ENCODE results near the gene TMEM101.
"Not testable (repeated sequence)": the region's sequence is repeated elsewhere in the genome, so short reads cannot be mapped to it uniquely, and the experiment has no call there.

The TMEM101 gene

GRCh38 chr17:44024853-44025252 lies 10.1 kb upstream of the TMEM101 start:
- FAIRE-seq (no peak), DNase-seq (ENCODE audit: insufficient read length, low spot score) (no peak)

- FAIRE-seq: no peak
These were observed 9.5 kb upstream of the TMEM101 start for GRCh38 chr17:44024271-44024663.

GRCh38 chr17:44023545-44024270 lies 8.9 kb upstream of the TMEM101 start:
- no peak for FAIRE-seq
- DNase-seq (ENCODE audit: insufficient read length, low spot score): no peak

More at GRCh38 chr17:44024271-44024663, 9.5 kb upstream of the TMEM101 start:
- DNase-seq (ENCODE audit: insufficient read length, low spot score): no peak

GRCh38 chr17:44022246-44022645 lies 7.5 kb upstream of the TMEM101 start:
- FAIRE-seq: no peak
- DNase-seq (ENCODE audit: insufficient read length, low spot score): no peak

DNA sequence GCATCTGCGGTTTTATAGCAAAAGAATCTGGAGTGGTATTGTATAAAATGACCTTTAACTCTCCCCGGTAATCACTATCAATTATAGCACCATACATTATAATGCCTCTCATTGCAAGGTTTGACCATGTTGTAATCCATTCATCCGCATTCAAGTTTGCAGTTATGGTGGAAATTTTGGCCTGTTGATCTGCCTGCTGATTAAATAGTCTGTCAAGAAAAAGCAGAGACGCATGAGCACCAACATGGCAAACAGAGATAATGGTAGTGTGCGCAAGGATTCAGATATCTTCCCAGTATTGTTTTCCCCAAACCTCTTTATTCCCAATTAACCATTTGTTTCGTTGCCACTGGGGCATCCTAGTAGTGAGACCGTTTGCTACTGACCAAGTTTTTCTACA lies 6.5 kb upstream of the TMEM101 start:
- not testable (repeated sequence) for FAIRE-seq; DNase-seq (ENCODE audit: insufficient read length, low spot score)

DNA sequence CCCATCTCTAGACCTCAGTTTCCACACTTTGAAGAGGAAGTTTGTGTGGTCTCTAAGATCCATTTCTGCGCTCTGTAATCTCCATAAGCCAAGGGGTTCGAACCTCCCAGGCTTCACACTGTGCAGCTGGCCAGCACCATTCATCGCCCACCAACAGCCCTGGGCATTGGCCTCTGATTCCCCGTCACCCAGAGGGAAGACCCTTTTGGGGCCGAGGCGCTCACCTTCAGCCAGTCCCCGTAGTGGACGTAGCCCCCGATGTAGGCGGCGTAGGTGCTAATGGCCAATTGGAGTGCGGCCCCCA lies 678 bp downstream of the TMEM101 start:
- no peak for DNase-seq (ENCODE audit: insufficient read length, low spot score)
- peak; percentile 44 for FAIRE-seq

GRCh38 chr17:44012874-44013273 lies 1.9 kb downstream of the TMEM101 start:
- FAIRE-seq: no peak

GRCh38 chr17:44012391-44012790 lies 2.4 kb downstream of the TMEM101 start:
- DNase-seq (ENCODE audit: insufficient read length, low spot score) (no peak), FAIRE-seq (no peak)

More at GRCh38 chr17:44012874-44013273, 1.9 kb downstream of the TMEM101 start:
- DNase-seq (ENCODE audit: insufficient read length, low spot score): no peak

DNA sequence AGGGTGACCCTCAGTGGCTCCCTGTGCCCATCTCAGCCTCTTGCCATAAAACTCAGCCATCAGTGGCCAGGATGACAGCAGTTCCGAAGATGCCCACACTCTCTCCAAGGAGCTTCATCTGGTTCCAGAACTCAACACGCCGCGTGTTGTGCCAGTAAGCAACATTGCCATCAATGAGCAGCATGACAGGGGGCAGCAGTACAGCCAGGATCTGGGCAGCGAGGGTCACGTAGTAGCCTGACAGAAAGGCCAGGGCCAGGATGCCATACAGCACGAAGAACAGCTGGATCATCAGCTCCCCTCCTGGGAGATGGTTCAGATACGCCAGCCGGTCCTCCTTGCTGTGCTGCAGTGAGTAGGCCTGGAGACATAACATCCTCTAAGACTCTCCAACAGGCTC lies 2.9 kb downstream of the TMEM101 start:
- FAIRE-seq (no peak), DNase-seq (ENCODE audit: insufficient read length, low spot score) (no peak)

GRCh38 chr17:44010966-44011647 lies 3.7 kb downstream of the TMEM101 start:
- FAIRE-seq: no peak
- no peak for DNase-seq (ENCODE audit: insufficient read length, low spot score)

GRCh38 chr17:44008205-44008909 lies 6.4 kb downstream of the TMEM101 start:
- no peak for DNase-seq (ENCODE audit: insufficient read length, low spot score)
- peak; percentile 88 for FAIRE-seq

- DNase-seq (ENCODE audit: insufficient read length, low spot score) (peak; percentile 44), FAIRE-seq (no peak)
These were observed 7.2 kb downstream of the TMEM101 start for GRCh38 chr17:44007346-44008204.

- DNase-seq (ENCODE audit: insufficient read length, low spot score): peak; percentile 98
- peak; percentile 97 for FAIRE-seq
These were observed 8.0 kb downstream of the TMEM101 start for GRCh38 chr17:44006598-44007345.

- no peak for DNase-seq (ENCODE audit: insufficient read length, low spot score)
- FAIRE-seq: no peak
These were observed 8.5 kb downstream of the TMEM101 start for GRCh38 chr17:44006272-44006597.

- FAIRE-seq: no peak
These were observed 9.1 kb downstream of the TMEM101 start for GRCh38 chr17:44005527-44006271.

DNA sequence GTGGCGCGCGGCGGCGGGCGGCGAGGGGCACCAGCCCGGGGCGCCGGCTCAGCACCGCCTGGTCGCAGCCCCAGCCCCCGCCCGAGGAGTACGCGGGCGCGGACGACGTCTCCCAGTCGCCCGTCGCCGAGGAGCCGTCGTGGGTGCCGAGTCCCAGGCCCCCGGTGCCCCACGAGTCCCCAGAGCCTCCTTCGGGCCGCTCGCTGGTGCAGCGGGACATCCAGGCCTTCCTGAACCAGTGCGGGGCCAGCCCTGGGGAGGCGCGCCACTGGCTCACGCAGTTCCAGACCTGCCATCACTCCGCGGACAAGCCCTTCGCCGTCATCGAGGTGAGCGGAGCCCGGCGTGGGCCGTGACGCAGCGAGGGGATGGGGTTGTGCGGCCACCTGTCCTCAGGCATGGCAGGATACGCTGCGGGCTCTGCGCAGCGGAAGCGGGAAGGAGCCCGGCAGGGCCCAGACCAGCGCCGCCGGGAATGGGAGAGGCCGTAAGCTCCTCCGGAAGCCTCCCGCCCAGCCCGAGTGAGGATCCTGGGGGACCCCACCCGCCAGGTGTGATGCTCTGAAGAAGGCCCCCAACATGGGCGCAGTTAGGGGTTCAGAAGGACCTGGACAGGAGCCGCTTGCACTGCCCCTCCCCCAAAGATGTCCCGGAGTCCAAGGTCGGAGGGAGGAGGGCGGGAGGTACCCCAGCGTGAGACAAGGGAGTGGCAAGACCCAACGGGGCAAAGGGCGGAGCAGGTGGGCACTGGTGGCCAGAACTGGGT lies 9.8 kb downstream of the TMEM101 start:
- DNase-seq (ENCODE audit: insufficient read length, low spot score) (no peak), FAIRE-seq (no peak)

More at GRCh38 chr17:44005527-44006271, 9.1 kb downstream of the TMEM101 start:
- DNase-seq (ENCODE audit: insufficient read length, low spot score): no peak

DNA sequence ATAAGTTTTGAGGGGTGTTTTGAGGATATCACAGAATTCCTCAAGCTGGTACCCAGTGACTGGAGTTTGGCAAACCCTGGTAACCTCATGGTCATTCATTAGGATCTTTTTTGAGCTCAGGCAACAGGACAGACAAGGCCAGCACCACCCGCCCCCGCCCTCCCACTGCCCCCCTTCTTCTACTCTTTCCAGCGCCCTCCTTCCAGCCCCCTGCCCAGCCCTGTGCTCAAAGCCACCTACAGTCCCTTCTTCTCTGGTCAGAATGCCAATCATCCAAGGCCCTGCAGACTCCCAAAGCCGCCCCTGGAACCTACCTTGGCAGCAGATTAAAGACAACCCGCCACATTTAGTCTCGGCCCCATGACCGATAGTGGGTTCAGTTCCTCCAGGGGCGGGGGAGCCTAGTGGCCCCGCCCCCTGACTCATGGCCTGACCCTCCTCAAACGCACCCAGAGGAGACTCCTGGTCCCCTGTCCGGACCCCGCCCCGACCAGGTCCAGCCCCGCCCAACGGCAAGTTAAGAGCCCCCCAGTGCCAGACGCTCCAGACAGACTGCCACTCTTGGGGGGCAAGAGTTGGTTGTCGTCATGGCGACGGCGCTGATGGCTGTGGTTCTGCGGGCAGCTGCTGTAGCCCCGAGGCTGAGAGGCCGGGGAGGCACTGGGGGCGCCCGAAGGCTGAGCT lies 10.5 kb downstream of the TMEM101 start, which contains the start of gene NAGS:
NAGS (plus strand) TSS at position 546 of the 684 bp plus-strand sequence; CDS start at position 588, 42 bp downstream.
- DNase-seq (ENCODE audit: insufficient read length, low spot score) (no peak), FAIRE-seq (no peak)
